ENCODE results near the gene NID1. TPM values are rescaled to one million over a fixed set of nuclear protein-coding genes. Genes with fewer than 3 reads are reported as not detected.

NID1 gene
- total RNA-seq, 6 donors from 2014 or later: 26.8 to 81.1 (median 46.1) TPM

DNA sequence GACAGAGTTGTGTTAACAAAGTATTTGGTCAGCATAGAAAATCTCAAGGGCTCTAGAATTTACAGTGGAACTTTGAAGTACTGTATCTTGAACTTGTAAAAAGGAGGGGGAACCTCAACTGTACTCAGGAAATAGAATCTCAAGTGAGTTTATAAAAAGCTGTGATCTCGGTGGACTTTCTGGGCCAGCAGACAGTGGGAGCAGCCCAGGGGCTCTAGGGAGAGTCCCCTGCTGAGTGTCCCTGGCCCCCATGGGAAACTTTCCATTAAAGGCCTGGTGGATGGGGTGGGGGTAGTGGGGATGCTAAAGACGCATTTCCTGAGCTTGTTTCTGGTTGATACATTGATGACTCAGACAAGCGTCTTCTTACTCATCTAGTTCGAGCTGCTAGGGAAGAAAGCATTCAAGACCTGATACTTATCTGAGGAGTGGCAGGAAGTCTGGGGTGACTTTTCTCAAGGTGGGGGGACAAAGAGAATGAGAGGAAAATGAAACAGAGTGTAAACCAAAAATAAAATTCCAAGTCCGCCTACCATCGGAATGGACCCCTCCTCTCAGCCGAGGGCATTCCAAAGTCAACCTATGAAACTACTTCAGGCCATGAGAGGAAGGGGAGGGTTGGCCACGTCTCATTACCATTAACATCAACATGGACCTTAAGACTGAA, 65.5 kb downstream of the NID1 start:
- no peaks in the 10 kb centered on the region for H3K9me3 ChIP-seq
- DNase-seq (no peak), ATAC-seq (ENCODE audit: low FRiP score in 2 of 2) (peak in 1 of 2 donors; percentile 49)
- TF ChIP-seq CTCF (IDR thresholded peaks at IDR 0.05) (no peak), EP300 (IDR thresholded peaks at IDR 0.05) (no peak), POLR2A (IDR thresholded peaks at IDR 0.05) (no peak), POLR2AphosphoS5 (IDR thresholded peaks at IDR 0.05) (no peak)
- H3K27ac ChIP-seq: peak overlapping the region in 3 of 4 donors; percentile 42 to 57 (median 49)
- H3K36me3 ChIP-seq: peaks cover 0 to 7% (median 0%) of the 10 kb centered on the region in 4 donors
- H3K27me3 ChIP-seq: no peaks in the 10 kb centered on the region
- H3K4me1 ChIP-seq: peaks cover 3 to 23% (median 17%) of the 10 kb centered on the region in 4 donors
- H3K4me3 ChIP-seq: no peak overlapping the region
- WGBS, 2 donors: 44 to 47% methylated on average over 8 of the region's 8 CpGs

GRCh38 chr1:235998812-235999211, 66.1 kb downstream of the NID1 start:
- H3K4me1 ChIP-seq: peaks cover 3 to 23% (median 17%) of the 10 kb centered on the region in 4 donors
- peak overlapping the region in 3 of 4 donors; percentile 42 to 57 (median 49) for H3K27ac ChIP-seq
- peaks cover 0 to 8% (median 0%) of the 10 kb centered on the region in 4 donors for H3K36me3 ChIP-seq
- peak in 1 of 2 donors; percentile 31 for ATAC-seq (ENCODE audit: low FRiP score in 2 of 2)
- TF ChIP-seq CTCF (IDR thresholded peaks at IDR 0.05) (no peak), EP300 (IDR thresholded peaks at IDR 0.05) (no peak), POLR2A (IDR thresholded peaks at IDR 0.05) (no peak), POLR2AphosphoS5 (IDR thresholded peaks at IDR 0.05) (peak in 1 of 2 donors; percentile 8)
- 61 to 76% methylated on average over 6 of the region's 6 CpGs for WGBS, 2 donors
- no peaks in the 10 kb centered on the region for H3K27me3 ChIP-seq
- no peaks in the 10 kb centered on the region for H3K9me3 ChIP-seq
- H3K4me3 ChIP-seq: no peak overlapping the region
- DNase-seq: peak in 1 of 2 donors; percentile 56

DNA sequence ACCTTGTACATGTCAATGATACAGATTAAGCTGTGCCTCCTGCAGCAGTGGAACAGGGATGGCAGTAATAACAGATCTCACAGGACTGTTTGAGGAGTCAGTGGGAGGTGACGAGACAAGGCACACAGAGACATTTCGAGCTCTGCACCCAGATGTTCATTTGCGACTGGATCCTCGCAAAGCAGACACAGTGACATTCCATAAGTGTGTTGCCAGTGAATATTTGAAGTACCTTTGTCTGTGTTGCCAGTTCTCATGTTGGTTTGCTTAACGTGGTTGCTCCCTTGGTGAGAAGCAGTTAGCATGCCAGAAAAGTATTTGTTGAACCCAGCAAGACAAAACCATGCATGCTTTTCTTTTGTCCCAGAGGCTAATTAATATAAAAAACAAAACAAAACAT, 67.0 kb downstream of the NID1 start:
- Histone ChIP-seq H3K27ac (no peak overlapping the region), H3K4me3 (no peak overlapping the region), H3K9me3 (no peaks in the 10 kb centered on the region), H3K4me1 (peaks cover 3 to 23% (median 17%) of the 10 kb centered on the region in 4 donors), H3K27me3 (no peaks in the 10 kb centered on the region), H3K36me3 (peaks cover 0 to 17% (median 0%) of the 10 kb centered on the region in 4 donors)
- ATAC-seq (ENCODE audit: low FRiP score in 2 of 2) (no peak), DNase-seq (no peak)
- 74 to 84% methylated on average over 5 of the region's 5 CpGs for WGBS, 2 donors
- no peak for TF ChIP-seq EP300 (IDR thresholded peaks at IDR 0.05)
- TF ChIP-seq CTCF (IDR thresholded peaks at IDR 0.05): no peak
- TF ChIP-seq POLR2AphosphoS5 (IDR thresholded peaks at IDR 0.05): no peak
- TF ChIP-seq POLR2A (IDR thresholded peaks at IDR 0.05): no peak

GRCh38 chr1:235997049-235997448, 67.8 kb downstream of the NID1 start:
- ATAC-seq (ENCODE audit: low FRiP score in 2 of 2): no peak
- H3K36me3 ChIP-seq: peaks cover 0 to 25% (median 0%) of the 10 kb centered on the region in 4 donors

More at GRCh38 chr1:235997049-235997448, 67.8 kb downstream of the NID1 start:
- H3K4me1 ChIP-seq: peaks cover 3 to 20% (median 15%) of the 10 kb centered on the region in 4 donors
- DNase-seq: no peak
- TF ChIP-seq EP300 (IDR thresholded peaks at IDR 0.05) (no peak), POLR2AphosphoS5 (IDR thresholded peaks at IDR 0.05) (no peak), POLR2A (IDR thresholded peaks at IDR 0.05) (no peak), CTCF (IDR thresholded peaks at IDR 0.05) (no peak)
- no peak overlapping the region for H3K27ac ChIP-seq
- H3K9me3 ChIP-seq: no peaks in the 10 kb centered on the region
- no peak overlapping the region for H3K4me3 ChIP-seq
- WGBS, 2 donors: 70% methylated on average over 5 of the region's 5 CpGs
- no peaks in the 10 kb centered on the region for H3K27me3 ChIP-seq

Measured in upper lobe of left lung (tissue), 6 donors.